Measurements from ENCODE around the gene NREP.

NREP gene

GRCh38 chr5:111787006-111787405, 30.0 kb upstream of the NREP start:
- Histone ChIP-seq H2AFZ (ENCODE audit: low read depth, low read length) (no peak overlapping the region), H3K4me1 (ENCODE audit: low read length) (no peaks in the 10 kb centered on the region), H3K27me3 (ENCODE audit: low read depth, low read length) (no peaks in the 10 kb centered on the region), H3K79me2 (ENCODE audit: low read length) (no peaks in the 10 kb centered on the region), H3K36me3 (replicated peaks; ENCODE audit: low read depth, low read length) (no peaks in the 10 kb centered on the region), H4K20me1 (ENCODE audit: insufficient read depth, low read length) (no peaks in the 10 kb centered on the region), H3K27ac (ENCODE audit: low read length) (no peak overlapping the region), H3K4me3 (ENCODE audit: low read length) (no peak overlapping the region), H3K9me3 (ENCODE audit: insufficient read depth, low read length) (no peaks in the 10 kb centered on the region), H3K9ac (ENCODE audit: low read length) (no peak overlapping the region), H3K4me2 (ENCODE audit: low read length) (no peak overlapping the region)
- TF ChIP-seq EZH2phosphoT487 (IDR thresholded peaks at IDR 0.05; ENCODE audit: low read depth) (no peak), CTCF (IDR thresholded peaks at IDR 0.05; ENCODE audit: low read depth, low read length) (no peak)

- TF ChIP-seq EZH2phosphoT487 (IDR thresholded peaks at IDR 0.05; ENCODE audit: low read depth) (no peak), CTCF (IDR thresholded peaks at IDR 0.05; ENCODE audit: low read depth, low read length) (no peak)
- Histone ChIP-seq H3K4me1 (ENCODE audit: low read length) (no peaks in the 10 kb centered on the region), H3K9me3 (ENCODE audit: insufficient read depth, low read length) (no peaks in the 10 kb centered on the region), H3K9ac (ENCODE audit: low read length) (no peak overlapping the region), H3K27ac (ENCODE audit: low read length) (no peak overlapping the region), H3K27me3 (ENCODE audit: low read depth, low read length) (no peaks in the 10 kb centered on the region), H3K4me2 (ENCODE audit: low read length) (no peak overlapping the region), H3K79me2 (ENCODE audit: low read length) (no peaks in the 10 kb centered on the region), H3K36me3 (replicated peaks; ENCODE audit: low read depth, low read length) (no peaks in the 10 kb centered on the region), H3K4me3 (ENCODE audit: low read length) (no peak overlapping the region), H4K20me1 (ENCODE audit: insufficient read depth, low read length) (no peaks in the 10 kb centered on the region), H2AFZ (ENCODE audit: low read depth, low read length) (no peak overlapping the region)
Measured at GRCh38 chr5:111784491-111785181, 27.6 kb upstream of the NREP start.

- Histone ChIP-seq H3K9ac (ENCODE audit: low read length) (no peak overlapping the region), H2AFZ (ENCODE audit: low read depth, low read length) (no peak overlapping the region), H3K4me2 (ENCODE audit: low read length) (no peak overlapping the region), H3K79me2 (ENCODE audit: low read length) (no peaks in the 10 kb centered on the region), H3K4me3 (ENCODE audit: low read length) (no peak overlapping the region), H3K4me1 (ENCODE audit: low read length) (no peaks in the 10 kb centered on the region), H3K9me3 (ENCODE audit: insufficient read depth, low read length) (no peaks in the 10 kb centered on the region), H4K20me1 (ENCODE audit: insufficient read depth, low read length) (no peaks in the 10 kb centered on the region), H3K36me3 (replicated peaks; ENCODE audit: low read depth, low read length) (no peaks in the 10 kb centered on the region), H3K27ac (ENCODE audit: low read length) (no peak overlapping the region), H3K27me3 (ENCODE audit: low read depth, low read length) (no peaks in the 10 kb centered on the region)
- no peak for TF ChIP-seq CTCF (IDR thresholded peaks at IDR 0.05; ENCODE audit: low read depth, low read length)
- no peak for TF ChIP-seq EZH2phosphoT487 (IDR thresholded peaks at IDR 0.05; ENCODE audit: low read depth)
Measured at GRCh38 chr5:111783537-111783936, 26.5 kb upstream of the NREP start.

- H3K79me2 ChIP-seq (ENCODE audit: low read length), result no peaks in the 10 kb centered on the region
- H3K27ac ChIP-seq (ENCODE audit: low read length), result no peak overlapping the region
- TF ChIP-seq EZH2phosphoT487 (IDR thresholded peaks at IDR 0.05; ENCODE audit: low read depth), result no peak
- TF ChIP-seq CTCF (IDR thresholded peaks at IDR 0.05; ENCODE audit: low read depth, low read length), result no peak
- no peaks in the 10 kb centered on the region for H3K27me3 ChIP-seq (ENCODE audit: low read depth, low read length)
- H3K9me3 ChIP-seq (ENCODE audit: insufficient read depth, low read length), result no peaks in the 10 kb centered on the region
- H4K20me1 ChIP-seq (ENCODE audit: insufficient read depth, low read length), result no peaks in the 10 kb centered on the region
- H3K4me1 ChIP-seq (ENCODE audit: low read length), result peaks cover under 1% of the 10 kb centered on the region; the same call in 1 of the 2 replicates
- H3K4me3 ChIP-seq (ENCODE audit: low read length), result no peak overlapping the region
- no peaks in the 10 kb centered on the region for H3K36me3 ChIP-seq (replicated peaks; ENCODE audit: low read depth, low read length)
- no peak overlapping the region for H3K4me2 ChIP-seq (ENCODE audit: low read length)
- H3K9ac ChIP-seq (ENCODE audit: low read length), result no peak overlapping the region
- no peak overlapping the region for H2AFZ ChIP-seq (ENCODE audit: low read depth, low read length)
Measured at GRCh38 chr5:111782216-111782615, 25.2 kb upstream of the NREP start.
